GM18870 (cell line): ENCODE results near the gene TGIF2.
A peak's percentile ranks its signal among the peaks of the same experiment; 100 is the strongest.
"Not testable (repeated sequence)": the region's sequence is repeated elsewhere in the genome, so short reads cannot be mapped to it uniquely, and the experiment has no call there.

ENCODE experiments used
- ATAC-seq: cut with Tn5 transposase; IDR thresholded peaks from one replicate; pipeline ENCODE4 v1.9.1; 2021; ENCODE audit warnings: moderate library complexity; ENCODE audit not compliant: unreplicated experiment

Gene TGIF2

GRCh38 chr20:36546111-36546736, 27.2 kb upstream of the TGIF2 start:
- no peak for ATAC-seq

- no peak for ATAC-seq
Observed at GRCh38 chr20:36547186-36548005, 26.0 kb upstream of the TGIF2 start.

GRCh38 chr20:36548006-36548315, 25.4 kb upstream of the TGIF2 start:
- no peak for ATAC-seq

GRCh38 chr20:36548704-36549627, 24.4 kb upstream of the TGIF2 start:
- no peak for ATAC-seq

GRCh38 chr20:36549628-36549941, 23.8 kb upstream of the TGIF2 start:
- ATAC-seq, result no peak

GRCh38 chr20:36549942-36550789, 23.2 kb upstream of the TGIF2 start:
- no peak for ATAC-seq

- no peak for ATAC-seq
Observed at GRCh38 chr20:36550790-36551299, 22.6 kb upstream of the TGIF2 start.

- ATAC-seq, result no peak
Observed at GRCh38 chr20:36555248-36555647, 18.1 kb upstream of the TGIF2 start.

- ATAC-seq, result no peak
Observed at GRCh38 chr20:36562724-36563123, 10.7 kb upstream of the TGIF2 start.

GRCh38 chr20:36563374-36563773, 10.0 kb upstream of the TGIF2 start:
- ATAC-seq, result no peak

GRCh38 chr20:36564078-36564725, 9.2 kb upstream of the TGIF2 start:
- not testable (repeated sequence) for ATAC-seq

GRCh38 chr20:36564726-36565121, 8.7 kb upstream of the TGIF2 start:
- ATAC-seq, result not testable (repeated sequence)

- no peak for ATAC-seq
Observed at GRCh38 chr20:36565520-36565919, 7.9 kb upstream of the TGIF2 start.

- no peak for ATAC-seq
Observed at GRCh38 chr20:36569847-36570429, 3.5 kb upstream of the TGIF2 start.

- no peak for ATAC-seq
Observed at GRCh38 chr20:36571564-36572504, 1.6 kb upstream of the TGIF2 start.

GRCh38 chr20:36572701-36573102, 695 bp upstream of the TGIF2 start:
- ATAC-seq, result peak; percentile 11

GRCh38 chr20:36573798-36574365, 485 bp downstream of the TGIF2 start:
- ATAC-seq, result no peak

GRCh38 chr20:36574366-36575135, 1.2 kb downstream of the TGIF2 start:
- no peak for ATAC-seq
